ENCODE measurements around the gene PARP12.

Gene PARP12

DNA sequence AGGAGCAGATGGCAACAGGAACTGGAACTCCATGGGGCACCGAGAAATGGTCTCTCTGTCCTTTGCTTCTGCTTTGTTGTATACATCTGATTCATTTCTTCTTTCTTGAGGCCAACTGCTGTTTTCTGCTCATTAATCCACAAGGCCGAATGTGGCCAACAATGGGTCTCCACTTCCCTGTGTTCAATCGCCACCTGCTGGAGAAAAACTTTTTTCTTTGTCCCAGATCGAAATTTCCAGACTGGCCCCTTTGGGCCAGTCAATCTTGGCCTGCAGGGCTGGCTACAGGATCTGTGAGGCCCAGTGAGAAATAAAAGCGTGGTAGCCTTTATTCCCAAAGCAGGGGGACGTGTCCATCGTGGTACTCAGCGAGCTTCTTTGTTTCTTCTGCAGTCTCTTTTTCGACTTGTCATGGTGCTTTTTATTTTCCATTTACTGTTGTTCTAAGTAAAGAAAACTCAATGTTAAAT, 58.8 kb downstream of the PARP12 start:
- TF ChIP-seq FOXP2 (optimal IDR thresholded peaks at IDR 0.05; ENCODE audit: borderline replicate concordance, extremely low read depth, extremely low read length, insufficient read depth) (no peak), TAF1 (IDR thresholded peaks at IDR 0.05; ENCODE audit: borderline replicate concordance, insufficient read depth, low read length) (no peak), POLR2AphosphoS5 (IDR thresholded peaks at IDR 0.05; ENCODE audit: low read depth, low read length) (no peak), SIN3A (IDR thresholded peaks at IDR 0.05; ENCODE audit: borderline replicate concordance, insufficient read depth, low read length) (no peak)
- TF ChIP-seq, protein P1, sequence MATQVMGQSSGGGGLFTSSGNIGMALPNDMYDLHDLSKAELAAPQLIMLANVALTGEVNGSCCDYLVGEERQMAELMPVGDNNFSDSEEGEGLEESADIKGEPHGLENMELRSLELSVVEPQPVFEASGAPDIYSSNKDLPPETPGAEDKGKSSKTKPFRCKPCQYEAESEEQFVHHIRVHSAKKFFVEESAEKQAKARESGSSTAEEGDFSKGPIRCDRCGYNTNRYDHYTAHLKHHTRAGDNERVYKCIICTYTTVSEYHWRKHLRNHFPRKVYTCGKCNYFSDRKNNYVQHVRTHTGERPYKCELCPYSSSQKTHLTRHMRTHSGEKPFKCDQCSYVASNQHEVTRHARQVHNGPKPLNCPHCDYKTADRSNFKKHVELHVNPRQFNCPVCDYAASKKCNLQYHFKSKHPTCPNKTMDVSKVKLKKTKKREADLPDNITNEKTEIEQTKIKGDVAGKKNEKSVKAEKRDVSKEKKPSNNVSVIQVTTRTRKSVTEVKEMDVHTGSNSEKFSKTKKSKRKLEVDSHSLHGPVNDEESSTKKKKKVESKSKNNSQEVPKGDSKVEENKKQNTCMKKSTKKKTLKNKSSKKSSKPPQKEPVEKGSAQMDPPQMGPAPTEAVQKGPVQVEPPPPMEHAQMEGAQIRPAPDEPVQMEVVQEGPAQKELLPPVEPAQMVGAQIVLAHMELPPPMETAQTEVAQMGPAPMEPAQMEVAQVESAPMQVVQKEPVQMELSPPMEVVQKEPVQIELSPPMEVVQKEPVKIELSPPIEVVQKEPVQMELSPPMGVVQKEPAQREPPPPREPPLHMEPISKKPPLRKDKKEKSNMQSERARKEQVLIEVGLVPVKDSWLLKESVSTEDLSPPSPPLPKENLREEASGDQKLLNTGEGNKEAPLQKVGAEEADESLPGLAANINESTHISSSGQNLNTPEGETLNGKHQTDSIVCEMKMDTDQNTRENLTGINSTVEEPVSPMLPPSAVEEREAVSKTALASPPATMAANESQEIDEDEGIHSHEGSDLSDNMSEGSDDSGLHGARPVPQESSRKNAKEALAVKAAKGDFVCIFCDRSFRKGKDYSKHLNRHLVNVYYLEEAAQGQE (IDR thresholded peaks at IDR 0.05; ENCODE audit: insufficient read depth in 1 of 2, low read depth in 2 of 2, low read length in 2 of 2): no peak

DNA sequence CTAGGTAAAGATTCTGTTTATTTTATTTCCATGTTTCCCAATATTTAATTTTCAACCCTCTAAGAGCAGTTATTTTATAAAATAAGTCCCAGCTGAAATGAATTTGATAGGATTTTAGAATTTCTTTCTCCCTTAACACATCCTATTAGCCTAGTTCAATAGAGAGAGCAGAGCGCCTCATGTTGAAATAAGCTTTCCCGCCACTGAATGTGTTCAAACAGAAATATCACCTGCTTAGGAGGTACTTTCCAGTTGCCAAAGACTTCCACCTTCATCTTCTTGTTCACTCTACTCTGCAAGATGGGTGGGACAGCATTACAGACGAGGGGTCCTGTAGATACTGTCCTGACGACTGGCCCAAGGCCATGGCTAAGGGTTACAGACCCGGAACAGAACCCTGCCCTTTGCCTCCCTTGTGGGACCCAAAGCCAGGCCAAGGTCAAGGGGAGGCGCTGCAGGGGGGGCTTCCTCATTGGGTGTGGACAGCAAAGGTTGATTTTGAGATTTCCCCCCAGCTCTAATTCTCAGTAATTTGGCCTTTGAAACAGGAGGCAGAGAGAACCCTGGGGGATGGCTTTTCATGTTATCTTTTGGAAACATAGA, 62.0 kb downstream of the PARP12 start:
- TF ChIP-seq POLR2AphosphoS5 (IDR thresholded peaks at IDR 0.05; ENCODE audit: low read depth, low read length) (no peak), FOXP2 (optimal IDR thresholded peaks at IDR 0.05; ENCODE audit: borderline replicate concordance, extremely low read depth, extremely low read length, insufficient read depth) (no peak), TAF1 (IDR thresholded peaks at IDR 0.05; ENCODE audit: borderline replicate concordance, insufficient read depth, low read length) (no peak), SIN3A (IDR thresholded peaks at IDR 0.05; ENCODE audit: borderline replicate concordance, insufficient read depth, low read length) (no peak)
- TF ChIP-seq, protein P1 (IDR thresholded peaks at IDR 0.05; ENCODE audit: insufficient read depth in 1 of 2, low read depth in 2 of 2, low read length in 2 of 2): no peak

DNA sequence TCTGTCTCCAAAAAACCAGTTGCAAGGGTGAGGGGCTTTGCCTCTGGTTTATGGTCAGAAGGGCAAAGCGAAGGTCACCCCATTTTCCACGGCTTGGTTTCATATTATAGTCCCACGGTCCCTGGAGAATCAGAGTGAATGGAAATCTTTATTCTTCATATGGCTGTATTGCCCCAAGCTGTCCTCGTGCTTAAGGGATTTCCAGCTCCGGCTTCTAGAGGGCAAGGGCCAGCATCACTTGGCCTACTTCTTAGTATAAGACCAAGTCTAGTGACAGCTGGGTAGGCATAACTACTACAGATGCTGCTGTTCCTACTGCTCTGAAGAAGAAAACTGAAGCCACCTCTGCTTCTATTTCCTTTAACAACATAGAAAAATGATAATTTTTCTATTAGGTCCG, 63.2 kb downstream of the PARP12 start:
- TF ChIP-seq SIN3A (IDR thresholded peaks at IDR 0.05; ENCODE audit: borderline replicate concordance, insufficient read depth, low read length): no peak
- TF ChIP-seq TAF1 (IDR thresholded peaks at IDR 0.05; ENCODE audit: borderline replicate concordance, insufficient read depth, low read length): no peak
- TF ChIP-seq FOXP2 (optimal IDR thresholded peaks at IDR 0.05; ENCODE audit: borderline replicate concordance, extremely low read depth, extremely low read length, insufficient read depth): no peak
- TF ChIP-seq POLR2AphosphoS5 (IDR thresholded peaks at IDR 0.05; ENCODE audit: low read depth, low read length): no peak
- TF ChIP-seq, protein P1 (IDR thresholded peaks at IDR 0.05; ENCODE audit: insufficient read depth in 1 of 2, low read depth in 2 of 2, low read length in 2 of 2): no peak

DNA sequence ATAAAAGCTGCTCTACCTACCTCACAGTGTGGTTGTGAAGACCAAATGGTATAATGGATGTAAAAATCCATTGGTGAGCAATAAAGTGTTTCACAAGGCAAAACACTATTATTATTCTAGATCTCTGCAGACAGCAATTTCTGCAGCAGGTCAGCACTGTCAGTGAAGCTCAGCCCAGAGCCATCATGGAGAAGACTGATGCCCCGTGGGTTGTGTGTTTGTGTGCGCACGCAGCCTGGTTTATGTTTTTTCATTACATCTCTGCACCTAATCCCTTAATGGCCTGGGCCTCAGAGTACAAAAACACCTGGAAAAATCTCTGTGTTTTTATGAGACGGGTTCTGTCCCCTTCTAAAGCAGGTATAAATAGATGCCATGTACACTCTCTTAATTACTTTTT, 64.2 kb downstream of the PARP12 start:
- no peak for TF ChIP-seq TAF1 (IDR thresholded peaks at IDR 0.05; ENCODE audit: borderline replicate concordance, insufficient read depth, low read length)
- no peak for TF ChIP-seq SIN3A (IDR thresholded peaks at IDR 0.05; ENCODE audit: borderline replicate concordance, insufficient read depth, low read length)

DNA sequence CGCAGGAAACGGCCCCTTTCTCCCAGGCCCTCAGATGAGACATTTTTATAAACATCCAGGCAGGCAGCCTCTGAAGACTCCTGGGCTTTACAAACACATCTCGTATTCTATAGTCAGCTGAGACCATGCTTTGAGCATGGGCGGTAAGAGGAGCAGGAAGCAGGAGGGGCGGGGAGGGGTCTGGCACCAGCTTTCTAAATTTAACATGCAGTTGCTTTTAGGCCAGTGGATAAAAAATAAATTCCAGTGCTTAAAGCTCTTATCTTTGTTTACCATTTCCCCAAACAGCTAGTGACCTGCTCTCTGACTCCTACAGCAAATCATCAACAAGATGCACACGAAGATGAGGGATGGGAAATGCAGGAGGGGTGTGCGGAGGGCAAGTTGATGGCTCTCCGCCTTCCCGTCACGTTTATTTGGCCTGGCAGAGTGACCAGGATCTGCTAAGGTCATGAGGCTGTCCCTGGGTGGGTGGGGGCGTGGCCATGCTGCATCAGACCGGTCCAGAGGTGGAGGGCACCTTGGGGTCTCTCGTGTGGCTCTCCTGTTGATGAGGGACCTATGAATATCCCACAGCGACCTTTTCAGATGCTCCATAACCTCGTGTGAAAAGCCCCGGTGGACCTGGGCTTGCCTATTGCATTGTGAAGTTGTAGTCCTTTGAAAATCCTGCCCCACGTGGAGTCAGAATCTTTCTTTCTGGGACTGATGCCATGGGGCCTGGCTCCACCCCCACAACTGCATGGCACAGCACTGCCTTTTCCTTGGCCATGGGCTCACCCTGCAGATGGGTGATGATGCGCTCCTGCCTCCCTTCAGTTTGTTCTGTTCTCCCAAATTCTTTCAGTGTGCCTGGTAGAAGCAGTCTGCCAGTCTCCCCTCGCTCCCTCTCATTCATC, 67.5 kb downstream of the PARP12 start:
- TF ChIP-seq, protein P1 (IDR thresholded peaks at IDR 0.05; ENCODE audit: insufficient read depth in 1 of 2, low read depth in 2 of 2, low read length in 2 of 2): no peak
- no peak for TF ChIP-seq POLR2AphosphoS5 (IDR thresholded peaks at IDR 0.05; ENCODE audit: low read depth, low read length)
- no peak for TF ChIP-seq FOXP2 (optimal IDR thresholded peaks at IDR 0.05; ENCODE audit: borderline replicate concordance, extremely low read depth, extremely low read length, insufficient read depth)
- TF ChIP-seq TAF1 (IDR thresholded peaks at IDR 0.05; ENCODE audit: borderline replicate concordance, insufficient read depth, low read length): no peak
- TF ChIP-seq SIN3A (IDR thresholded peaks at IDR 0.05; ENCODE audit: borderline replicate concordance, insufficient read depth, low read length): no peak

Data from PFSK-1 (cell line).